GM23338 (cell line): ENCODE data around the gene LRSAM1. TPM values are rescaled to one million over a fixed set of nuclear protein-coding genes. Genes with fewer than 3 reads are reported as not detected.

Source experiments
- ATAC-seq: fragments of 200-7000 bp; cut with Tn5 transposase; 3 replicates; pipeline ENCODE4 v1.9.1; 2020
- DNase-seq: peaks from one replicate; pipeline ENCODE4 v3.0.0-alpha.2; 2015; ENCODE audit warnings: low spot score
- H2AFZ ChIP-seq: fragments of 200-600 bp; sonication (generic); 2 replicates; pipeline ENCODE4 v1.8.0; 2016; ENCODE audit warnings: antibody characterized with exemption, mild to moderate bottlenecking, moderate library complexity
- H3F3A ChIP-seq: fragments of 200-600 bp; sonication (generic); replicated peaks from 2 replicates; pipeline ENCODE4 v1.8.0; 2017; ENCODE audit warnings: antibody characterized with exemption, mixed run types, low read depth
- H3K27ac ChIP-seq: fragments of 200-600 bp; sonication (generic); 2 replicates; pipeline ENCODE4 v1.6.1; 2016; ENCODE audit warnings: low read depth
- H3K27me3 ChIP-seq: fragments of 200-600 bp; sonication (generic); 2 replicates; pipeline ENCODE4 v1.8.0; 2016; ENCODE audit warnings: mild to moderate bottlenecking, mixed run types, moderate library complexity; ENCODE audit not compliant: insufficient read depth
- H3K36me3 ChIP-seq: fragments of 200-600 bp; sonication (generic); 2 replicates; pipeline ENCODE4 v1.8.0; 2016; ENCODE audit warnings: mild to moderate bottlenecking; ENCODE audit not compliant: insufficient read depth
- H3K4me1 ChIP-seq: fragments of 200-600 bp; sonication (generic); 2 replicates; pipeline ENCODE4 v1.8.0; 2016; ENCODE audit warnings: mild to moderate bottlenecking, moderate library complexity; ENCODE audit not compliant: insufficient read depth
- H3K4me2 ChIP-seq: fragments of 200-600 bp; sonication (generic); 2 replicates; pipeline ENCODE4 v1.7.1; 2017; ENCODE audit warnings: mixed run types
- H3K4me3 ChIP-seq: fragments of 200-600 bp; sonication (generic); 2 replicates; pipeline ENCODE4 v1.6.1; 2016; ENCODE audit warnings: mixed run types
- H3K79me2 ChIP-seq: fragments of 200-600 bp; sonication (generic); replicated peaks from 2 replicates; pipeline ENCODE4 v1.8.0; 2017; ENCODE audit warnings: mild to moderate bottlenecking; ENCODE audit not compliant: insufficient read depth
- H3K9me2 ChIP-seq: fragments of 200-600 bp; sonication (generic); 2 replicates; pipeline ENCODE4 v1.8.0; 2017; ENCODE audit not compliant: insufficient read depth
- H4K20me1 ChIP-seq: fragments of 200-600 bp; sonication (generic); replicated peaks from 2 replicates; pipeline ENCODE4 v1.8.0; 2017; ENCODE audit warnings: mild to moderate bottlenecking; ENCODE audit not compliant: insufficient read depth
- H3K27ac Mint-ChIP-seq: 2 replicates; pipeline ENCODE4 v1.8.0; 2020; ENCODE audit warnings: inconsistent platforms, mild to moderate bottlenecking, moderate library complexity, mixed read lengths
- H3K27me3 Mint-ChIP-seq: 3 replicates; pipeline ENCODE4 v1.8.0; 2022; ENCODE audit warnings: low read depth, mild to moderate bottlenecking, moderate library complexity, mixed read lengths, inconsistent platforms; ENCODE audit not compliant: insufficient read depth, poor library complexity
- H3K36me3 Mint-ChIP-seq: 3 replicates; pipeline ENCODE4 v1.8.0; 2021; ENCODE audit warnings: low read depth, mild to moderate bottlenecking, inconsistent platforms, moderate library complexity, mixed read lengths
- H3K4me1 Mint-ChIP-seq: 3 replicates; pipeline ENCODE4 v1.8.0; 2020; ENCODE audit warnings: mild to moderate bottlenecking, inconsistent platforms, mixed read lengths
- H3K4me3 Mint-ChIP-seq: 3 replicates; pipeline ENCODE4 v1.8.0; 2021; ENCODE audit warnings: moderate library complexity, mild to moderate bottlenecking, inconsistent platforms, mixed read lengths
- H3K9me3 Mint-ChIP-seq: 3 replicates; pipeline ENCODE4 v1.8.0; 2020; ENCODE audit warnings: moderate library complexity, mild to moderate bottlenecking, inconsistent platforms, mixed read lengths
- CREB1 ChIP-seq: fragments of 250-450 bp; sonication (Bioruptor Pico); IDR thresholded peaks from 2 replicates; pipeline ENCODE4 v1.5.0; 2020; ENCODE audit warnings: low read depth, mild to moderate bottlenecking, moderate library complexity
- CTCF ChIP-seq, 2 experiments: fragments of 200-600 bp in 1 of 2; sonication (generic) in 1 of 2; conservative IDR thresholded peaks; 2 replicates each; pipeline versions ENCODE4 v1.5.1 to v1.6.1; 2016 to 2017; ENCODE audit warnings: antibody characterized with exemption in 2 of 2, low read depth in 2 of 2, mild to moderate bottlenecking in 2 of 2, moderate library complexity in 1 of 2
- EZH2 ChIP-seq: fragments of 200-600 bp; sonication (generic); IDR thresholded peaks from one replicate; pipeline ENCODE4 v1.8.0; 2017; ENCODE audit warnings: antibody characterized with exemption, mild to moderate bottlenecking, low read depth; ENCODE audit not compliant: unreplicated experiment
- JUNB ChIP-seq: IDR thresholded peaks from one replicate; pipeline ENCODE4 v1.6.1; 2016; ENCODE audit warnings: antibody characterized with exemption; ENCODE audit not compliant: unreplicated experiment
- NANOG ChIP-seq: IDR thresholded peaks from 2 replicates; pipeline ENCODE4 v1.6.1; 2016; ENCODE audit warnings: antibody characterized with exemption, borderline replicate concordance
- POLR2AphosphoS5 ChIP-seq: IDR thresholded peaks from 2 replicates; pipeline ENCODE4 v1.6.1; 2016; ENCODE audit warnings: antibody characterized with exemption, low read depth
- REST ChIP-seq: IDR thresholded peaks from one replicate; pipeline ENCODE4 v1.6.1; 2018; ENCODE audit warnings: antibody characterized with exemption; ENCODE audit not compliant: unreplicated experiment
- STAT1 ChIP-seq: IDR thresholded peaks from one replicate; pipeline ENCODE4 v1.6.1; 2016; ENCODE audit warnings: antibody characterized with exemption; ENCODE audit not compliant: unreplicated experiment
- ZNF462 ChIP-seq: fragments of 250-450 bp; sonication (Bioruptor Pico); IDR thresholded peaks from 2 replicates; pipeline ENCODE4 v1.5.0; 2020; ENCODE audit warnings: mild to moderate bottlenecking, moderate library complexity
- polyA plus RNA-seq: library from polyadenylated mRNA; unstranded; fragments of >200 nt; fragmentation: Nextera tagmentation; extraction: Ambion mirVana; gene quantifications from 2 replicates; pipeline ENCODE4 v1.2.1, GENCODE V29; 2016
- total RNA-seq: library from RNA; depleted of rRNA; stranded (reverse); fragments of >200 nt; shearing (Covaris generic); gene quantifications from 2 replicates; pipeline ENCODE4 v1.2.3, GENCODE V29; 2014

Gene LRSAM1
- total and polyA plus RNA-seq, 2 experiments from 2014 or later: 12.8 to 21.9 TPM

DNA sequence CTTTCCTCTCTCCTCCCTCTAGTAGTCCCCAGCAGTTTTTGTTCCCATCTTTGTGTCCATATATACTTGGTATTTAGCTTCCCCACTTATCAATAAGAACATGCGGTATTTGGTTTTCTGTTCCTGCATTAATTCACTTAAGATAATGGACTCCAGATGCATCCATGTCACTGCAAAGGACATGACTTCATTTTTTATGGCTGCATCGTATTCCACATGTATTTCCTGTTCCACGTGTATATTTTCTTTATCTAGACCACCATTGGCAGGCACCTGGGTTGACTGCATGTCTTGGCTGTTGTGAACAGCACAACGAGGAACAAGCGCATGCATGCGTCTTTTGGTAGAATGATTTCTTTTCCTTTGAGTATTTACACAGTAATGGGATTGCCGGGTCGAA, 20.9 kb upstream of the LRSAM1 start:
- peaks cover 36% of the 10 kb centered on the region for H3K79me2 ChIP-seq
- ATAC-seq (no peak), DNase-seq (no peak)
- no peak overlapping the region for H3K27ac Mint-ChIP-seq
- H3K27me3 Mint-ChIP-seq: no peaks in the 10 kb centered on the region
- H3K27ac ChIP-seq: no peak overlapping the region
- no peaks in the 10 kb centered on the region for H3K27me3 ChIP-seq
- no peaks in the 10 kb centered on the region for H3K9me3 Mint-ChIP-seq
- peaks cover under 1% of the 10 kb centered on the region; the same call in 1 of the 3 replicates for H3K4me1 Mint-ChIP-seq
- no peak overlapping the region for H3K4me2 ChIP-seq
- TF ChIP-seq CTCF (conservative IDR thresholded peaks at IDR 0.05; ENCODE audit: low read depth in 2 of 2) (no peak), POLR2AphosphoS5 (no peak), STAT1 (no peak), EZH2 (no peak), ZNF462 (no peak), NANOG (no peak), CREB1 (no peak), JUNB (no peak), REST (no peak)
- H4K20me1 ChIP-seq: peaks cover 13% of the 10 kb centered on the region
- no peak overlapping the region for H3K4me3 ChIP-seq
- no peak overlapping the region for H3K4me3 Mint-ChIP-seq
- H3K9me2 ChIP-seq: no peaks in the 10 kb centered on the region
- H3F3A ChIP-seq: 0 out of 2 replicates have a peak, but pooled peaks cover 3% of the 10 kb centered on the region
- H3K36me3 Mint-ChIP-seq: peaks cover 59% of the 10 kb centered on the region
- H2AFZ ChIP-seq: no peak overlapping the region
- peaks cover 31% of the 10 kb centered on the region for H3K36me3 ChIP-seq
- H3K4me1 ChIP-seq: peaks cover 2% of the 10 kb centered on the region; the same call in 1 of the 2 replicates
